SH-SY5Y (cell line): ENCODE results near the gene FAM174B.

Experiments used
- GATA2 ChIP-seq: IDR thresholded peaks from 2 replicates; pipeline ENCODE4 v1.6.1; 2011; ENCODE audit warnings: mild to moderate bottlenecking, low read depth, low read length
- GATA3 ChIP-seq: IDR thresholded peaks from 2 replicates; pipeline ENCODE4 v1.6.1; 2011; ENCODE audit warnings: low read depth, mild to moderate bottlenecking, low read length, moderate library complexity

- TF ChIP-seq GATA2: no peak
- no peak for TF ChIP-seq GATA3
Measured at GRCh38 chr15:92619145-92620101, 36.2 kb downstream of the FAM174B start.
